Testis (tissue), 3 donors: Measurements from ENCODE around the gene PSMD4. TPM values are rescaled to one million over a fixed set of nuclear protein-coding genes. Genes with fewer than 3 reads are reported as not detected.

Experiments used
- DNase-seq: peaks from one replicate; pipeline ENCODE4 v3.0.0-alpha.2; 2019
- H3K27ac ChIP-seq, 2 donors: fragments of 200-600 bp; sonication (generic); one replicate each; pipeline ENCODE4 v1.5.1; 2019
- H3K27me3 ChIP-seq: fragments of 200-600 bp; sonication (generic); one replicate; pipeline ENCODE4 v1.5.1; 2019
- H3K36me3 ChIP-seq: fragments of 200-600 bp; sonication (generic); one replicate; pipeline ENCODE4 v1.5.1; 2017; ENCODE audit warnings: low read depth; ENCODE audit errors: missing control alignments
- H3K4me1 ChIP-seq: fragments of 200-600 bp; sonication (generic); one replicate; pipeline ENCODE4 v1.5.1; 2019
- H3K4me3 ChIP-seq, 2 donors: fragments of 200-600 bp; sonication (generic); one replicate each; pipeline ENCODE4 v1.5.1; 2017 to 2019
- H3K9me3 ChIP-seq: fragments of 200-600 bp; sonication (generic); one replicate; pipeline ENCODE4 v1.5.1; 2017
- POLR2A ChIP-seq: fragments of 450-650 bp; IDR thresholded peaks from one replicate; pipeline ENCODE4 v1.6.1; 2017; ENCODE audit warnings: antibody characterized with exemption, mild to moderate bottlenecking, moderate library complexity
- WGBS, 2 donors: methylation state at CpG; one replicate each; pipeline ENCODE4 v1.1.5; 2018; 5-methylcytosine and 5-hydroxymethylcytosine counted together
- intact Hi-C: fragments of 100-400 bp; cut with DNase I; formaldehyde crosslinking; loops from one replicate; pipeline ENCODE4 v1.15.1; 2023; ENCODE audit warnings: low total_unique reads
- polyA plus RNA-seq: library from polyadenylated mRNA; stranded (reverse); fragments of 350-450 nt; fragmentation: Illumina TruSeq; extraction: RNeasy Lipid Tissue Mini Kit (QIAGEN cat#74804); gene quantifications from one replicate; pipeline ENCODE4 v1.2.3, GENCODE V29; 2014; ENCODE audit warnings: low read depth, low replicate concordance; ENCODE audit not compliant: insufficient read depth
- total RNA-seq, 2 donors: library from RNA; depleted of rRNA; stranded (reverse); fragments of >200 nt; gene quantifications; one replicate each; pipeline ENCODE4 v1.2.3, GENCODE V29; 2016
- TF ChIP-seq, protein P1 (sequence below), 3 experiments: fragments of 450-650 bp in 2 of 3; fragments of 200-600 bp in 1 of 3; sonication (generic) in 1 of 3; IDR thresholded peaks; one replicate each; pipeline ENCODE4 v1.5.1; 2016 to 2019; ENCODE audit warnings: antibody characterized with exemption in 3 of 3, mild to moderate bottlenecking in 2 of 3, moderate library complexity in 1 of 3

The PSMD4 gene
- total and polyA plus RNA-seq, 3 donors from 2014 or later, result 164 to 333 (median 196) TPM

DNA sequence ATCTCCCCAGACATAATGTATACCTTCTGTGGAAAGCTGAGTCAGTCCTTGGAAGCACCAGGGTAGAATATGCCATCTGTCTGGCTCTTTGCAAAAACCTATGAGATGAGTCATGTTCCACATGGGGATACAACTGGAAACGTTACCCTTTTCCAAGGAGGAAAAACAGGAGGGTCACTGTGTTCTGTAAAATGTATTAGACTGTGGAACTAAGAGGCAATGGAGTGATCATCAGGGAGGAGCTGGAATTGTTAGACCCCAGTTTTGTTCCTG is 16.1 kb upstream of the PSMD4 start:
- Histone ChIP-seq H3K27ac (peak overlapping the region in 1 of 2 donors; percentile 29), H3K9me3 (no peaks in the 10 kb centered on the region), H3K27me3 (no peaks in the 10 kb centered on the region), H3K36me3 (no peaks in the 10 kb centered on the region), H3K4me3 (no peak overlapping the region), H3K4me1 (no peaks in the 10 kb centered on the region)
- TF ChIP-seq, protein P1, sequence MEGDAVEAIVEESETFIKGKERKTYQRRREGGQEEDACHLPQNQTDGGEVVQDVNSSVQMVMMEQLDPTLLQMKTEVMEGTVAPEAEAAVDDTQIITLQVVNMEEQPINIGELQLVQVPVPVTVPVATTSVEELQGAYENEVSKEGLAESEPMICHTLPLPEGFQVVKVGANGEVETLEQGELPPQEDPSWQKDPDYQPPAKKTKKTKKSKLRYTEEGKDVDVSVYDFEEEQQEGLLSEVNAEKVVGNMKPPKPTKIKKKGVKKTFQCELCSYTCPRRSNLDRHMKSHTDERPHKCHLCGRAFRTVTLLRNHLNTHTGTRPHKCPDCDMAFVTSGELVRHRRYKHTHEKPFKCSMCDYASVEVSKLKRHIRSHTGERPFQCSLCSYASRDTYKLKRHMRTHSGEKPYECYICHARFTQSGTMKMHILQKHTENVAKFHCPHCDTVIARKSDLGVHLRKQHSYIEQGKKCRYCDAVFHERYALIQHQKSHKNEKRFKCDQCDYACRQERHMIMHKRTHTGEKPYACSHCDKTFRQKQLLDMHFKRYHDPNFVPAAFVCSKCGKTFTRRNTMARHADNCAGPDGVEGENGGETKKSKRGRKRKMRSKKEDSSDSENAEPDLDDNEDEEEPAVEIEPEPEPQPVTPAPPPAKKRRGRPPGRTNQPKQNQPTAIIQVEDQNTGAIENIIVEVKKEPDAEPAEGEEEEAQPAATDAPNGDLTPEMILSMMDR (IDR thresholded peaks at IDR 0.05), result no peak
- no peak for TF ChIP-seq POLR2A
- DNase-seq, result no peak
- intact Hi-C loops, result no loop called here
- WGBS, 2 donors, result 26 to 45% methylated on average over 1 of the region's 1 CpG

DNA sequence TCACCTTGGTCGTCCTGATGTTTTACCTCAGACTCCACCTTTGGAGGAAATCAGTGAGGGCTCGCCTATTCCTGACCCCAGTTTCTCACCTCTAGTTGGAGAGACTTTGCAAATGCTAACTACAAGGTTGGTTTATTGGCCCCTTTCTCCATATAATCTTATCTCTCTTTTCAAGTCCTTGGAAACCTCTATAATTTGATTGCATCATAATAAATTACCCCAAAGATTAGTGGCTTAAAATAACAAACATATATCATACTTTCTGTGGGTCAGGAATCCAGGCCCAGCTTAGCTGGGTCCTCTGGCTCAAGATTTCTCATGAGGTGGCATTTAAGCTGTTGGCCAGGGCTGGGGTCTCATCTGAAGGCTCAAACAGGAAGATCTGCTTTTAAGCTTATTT is 12.1 kb upstream of the PSMD4 start:
- H3K27ac ChIP-seq, result no peak overlapping the region
- H3K9me3 ChIP-seq, result no peaks in the 10 kb centered on the region
- no peak for DNase-seq
- no peaks in the 10 kb centered on the region for H3K4me1 ChIP-seq
- H3K27me3 ChIP-seq, result no peaks in the 10 kb centered on the region
- intact Hi-C loops, result no loop called here
- no peaks in the 10 kb centered on the region for H3K36me3 ChIP-seq
- WGBS, 2 donors, result 83 to 92% methylated on average over 2 of the region's 2 CpGs
- TF ChIP-seq, protein P1 (IDR thresholded peaks at IDR 0.05), result no peak
- no peak for TF ChIP-seq POLR2A
- no peak overlapping the region for H3K4me3 ChIP-seq

DNA sequence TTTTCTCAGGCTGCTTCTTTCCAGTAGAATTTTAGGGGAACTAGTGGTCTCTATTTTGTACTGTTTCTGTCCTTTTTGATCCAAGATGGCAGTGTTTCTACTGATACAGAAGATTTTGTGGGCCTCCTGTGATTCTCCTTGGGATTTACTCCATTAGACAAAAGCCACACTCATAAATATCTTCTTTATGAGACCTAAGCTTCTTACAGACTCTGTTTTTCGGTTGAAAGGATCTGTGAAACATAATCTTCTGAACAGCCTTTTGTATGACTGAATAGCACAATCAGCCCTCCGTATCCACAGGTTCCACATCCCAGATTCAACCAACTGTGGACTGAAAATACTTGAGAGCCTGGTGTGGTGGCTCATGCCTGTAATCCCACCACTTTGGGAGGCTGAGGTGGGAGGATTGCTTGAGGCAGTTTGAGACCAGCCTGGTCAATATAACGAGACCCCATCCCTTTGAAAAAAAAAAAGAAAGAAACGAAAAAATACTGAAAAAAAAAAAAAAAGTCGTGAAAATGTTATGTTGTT is 10.8 kb upstream of the PSMD4 start:
- WGBS, 2 donors, result 81 to 82% methylated on average over 5 of the region's 5 CpGs
- no peaks in the 10 kb centered on the region for H3K9me3 ChIP-seq
- DNase-seq, result no peak
- H3K27ac ChIP-seq, result no peak overlapping the region
- H3K27me3 ChIP-seq, result no peaks in the 10 kb centered on the region
- intact Hi-C loops, result no loop called here
- no peak overlapping the region for H3K4me3 ChIP-seq
- TF ChIP-seq POLR2A, result no peak
- TF ChIP-seq, protein P1 (IDR thresholded peaks at IDR 0.05), result no peak
- no peaks in the 10 kb centered on the region for H3K36me3 ChIP-seq
- no peaks in the 10 kb centered on the region for H3K4me1 ChIP-seq

DNA sequence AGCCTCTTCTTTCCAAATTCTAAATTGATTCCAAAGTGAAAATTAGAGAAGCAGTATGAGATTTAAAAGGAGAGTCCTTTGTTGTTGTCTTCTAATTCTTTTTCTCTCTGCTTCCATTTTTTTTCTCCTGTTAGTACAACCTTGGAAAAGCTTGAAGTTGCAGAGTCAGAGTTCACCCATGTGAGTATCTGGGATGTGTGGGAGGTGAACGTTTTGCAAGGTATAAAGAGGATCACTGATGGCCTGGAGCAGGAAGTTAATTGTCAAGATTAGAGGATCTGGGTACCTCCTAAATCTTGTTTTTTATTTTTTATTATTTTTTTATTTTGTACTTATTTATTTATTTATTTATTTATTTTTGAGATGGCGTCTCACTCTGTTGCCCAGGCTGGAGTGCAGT is 7.7 kb upstream of the PSMD4 start:
- H3K4me1 ChIP-seq, result no peaks in the 10 kb centered on the region
- no peak overlapping the region for H3K27ac ChIP-seq
- DNase-seq, result no peak
- H3K4me3 ChIP-seq, result no peak overlapping the region
- H3K27me3 ChIP-seq, result no peaks in the 10 kb centered on the region
- H3K9me3 ChIP-seq, result no peaks in the 10 kb centered on the region
- no peak for TF ChIP-seq POLR2A
- TF ChIP-seq, protein P1 (IDR thresholded peaks at IDR 0.05), result no peak
- no peaks in the 10 kb centered on the region for H3K36me3 ChIP-seq
- 66 to 67% methylated on average over 2 of the region's 2 CpGs for WGBS, 2 donors
- intact Hi-C loops, result no loop called here

DNA sequence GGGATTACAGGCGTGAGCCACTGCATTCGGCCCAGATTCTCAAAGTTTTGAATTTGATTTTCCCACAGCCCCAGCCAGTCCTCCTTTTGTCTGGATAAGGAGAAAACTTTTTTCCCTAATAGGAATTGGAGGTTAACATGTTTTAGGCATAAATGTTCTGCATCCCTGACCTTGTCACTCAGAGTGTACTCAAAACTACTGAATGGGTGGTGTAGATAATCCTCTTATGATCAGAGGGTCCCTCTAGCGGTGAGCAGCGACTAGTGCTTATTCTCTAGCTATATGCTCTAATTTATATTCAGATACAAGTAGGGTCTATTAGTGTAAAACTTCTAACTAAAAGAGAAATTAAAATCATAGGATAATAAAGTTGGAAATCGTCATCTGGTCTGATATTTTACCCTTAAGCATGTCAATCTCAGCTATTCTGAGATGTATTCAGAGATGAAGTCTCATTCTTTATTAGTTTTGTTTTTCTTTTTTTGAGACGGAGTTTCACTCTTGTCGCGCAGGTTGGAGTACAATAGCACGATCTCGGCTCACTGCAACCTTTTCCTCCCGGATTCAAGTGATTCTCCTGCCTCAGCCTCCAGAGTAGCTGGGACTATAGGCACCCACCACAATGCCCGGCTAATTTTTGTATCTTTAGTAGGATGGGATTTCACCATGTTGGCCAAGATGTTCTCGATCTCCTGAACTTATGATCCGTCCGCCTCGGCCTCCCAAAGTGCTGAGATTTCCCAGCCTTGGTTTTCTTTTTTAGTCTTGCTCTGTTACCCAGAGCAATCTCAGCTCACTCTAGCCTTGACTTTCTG is 2.7 kb upstream of the PSMD4 start:
- Histone ChIP-seq H3K4me3 (no peak overlapping the region), H3K27me3 (no peaks in the 10 kb centered on the region), H3K36me3 (no peaks in the 10 kb centered on the region), H3K4me1 (peaks cover 10% of the 10 kb centered on the region), H3K9me3 (no peaks in the 10 kb centered on the region), H3K27ac (no peak overlapping the region)
- intact Hi-C loops, result loop anchor here (10.0 kb wide), 1 partner anchor 47 kb away; no protein-coding TSS in a partner anchor
- no peak for TF ChIP-seq POLR2A
- TF ChIP-seq, protein P1 (IDR thresholded peaks at IDR 0.05), result peak; percentile 76 to 87 (median 84)
- 63 to 64% methylated on average over 16 of the region's 16 CpGs for WGBS, 2 donors
- peak; percentile 93 for DNase-seq
